ENCODE data around the gene ROCK2.

The ROCK2 gene

DNA sequence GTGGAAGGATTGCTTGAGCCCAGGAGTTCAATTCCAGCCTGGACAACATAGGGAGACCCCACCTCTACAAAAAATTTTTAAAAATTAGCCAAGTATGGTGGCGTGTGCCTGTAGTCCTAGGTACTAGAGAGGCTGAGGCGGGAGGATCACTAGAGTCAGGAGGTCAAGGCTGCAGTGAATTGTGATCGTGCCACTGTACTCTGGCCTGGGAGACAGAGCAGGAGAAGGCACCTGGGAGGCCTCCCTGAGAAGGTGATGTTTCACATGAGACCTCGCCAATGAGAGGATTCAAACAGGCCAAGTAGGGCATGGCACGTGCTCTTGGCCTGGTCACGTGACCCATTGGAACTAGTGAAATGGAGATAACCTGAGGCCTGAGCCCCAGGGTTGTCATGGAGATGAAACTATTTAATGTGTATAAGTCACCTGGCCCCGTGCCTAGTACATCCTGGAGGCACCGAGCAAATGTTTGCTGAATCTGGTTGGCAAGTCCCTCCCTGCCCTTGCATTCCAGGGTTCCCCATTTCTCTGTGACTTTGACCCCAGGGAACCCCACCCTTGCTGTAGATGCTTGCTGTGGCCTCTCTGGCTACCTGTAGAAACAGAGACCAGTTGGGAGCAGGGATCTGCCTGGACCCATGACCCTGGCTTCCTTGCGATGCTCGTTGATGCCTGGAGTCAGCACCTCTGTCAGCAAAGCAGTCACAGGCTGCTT lies 26.1 kb upstream of the ROCK2 start:
- TF ChIP-seq, protein P1, sequence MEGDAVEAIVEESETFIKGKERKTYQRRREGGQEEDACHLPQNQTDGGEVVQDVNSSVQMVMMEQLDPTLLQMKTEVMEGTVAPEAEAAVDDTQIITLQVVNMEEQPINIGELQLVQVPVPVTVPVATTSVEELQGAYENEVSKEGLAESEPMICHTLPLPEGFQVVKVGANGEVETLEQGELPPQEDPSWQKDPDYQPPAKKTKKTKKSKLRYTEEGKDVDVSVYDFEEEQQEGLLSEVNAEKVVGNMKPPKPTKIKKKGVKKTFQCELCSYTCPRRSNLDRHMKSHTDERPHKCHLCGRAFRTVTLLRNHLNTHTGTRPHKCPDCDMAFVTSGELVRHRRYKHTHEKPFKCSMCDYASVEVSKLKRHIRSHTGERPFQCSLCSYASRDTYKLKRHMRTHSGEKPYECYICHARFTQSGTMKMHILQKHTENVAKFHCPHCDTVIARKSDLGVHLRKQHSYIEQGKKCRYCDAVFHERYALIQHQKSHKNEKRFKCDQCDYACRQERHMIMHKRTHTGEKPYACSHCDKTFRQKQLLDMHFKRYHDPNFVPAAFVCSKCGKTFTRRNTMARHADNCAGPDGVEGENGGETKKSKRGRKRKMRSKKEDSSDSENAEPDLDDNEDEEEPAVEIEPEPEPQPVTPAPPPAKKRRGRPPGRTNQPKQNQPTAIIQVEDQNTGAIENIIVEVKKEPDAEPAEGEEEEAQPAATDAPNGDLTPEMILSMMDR (IDR thresholded peaks at IDR 0.05; ENCODE audit: control insufficient read depth, insufficient read depth, low read depth, low read length, missing control alignments), result no peak
- no peak for DNase-seq (ENCODE audit: low read depth)

DNA sequence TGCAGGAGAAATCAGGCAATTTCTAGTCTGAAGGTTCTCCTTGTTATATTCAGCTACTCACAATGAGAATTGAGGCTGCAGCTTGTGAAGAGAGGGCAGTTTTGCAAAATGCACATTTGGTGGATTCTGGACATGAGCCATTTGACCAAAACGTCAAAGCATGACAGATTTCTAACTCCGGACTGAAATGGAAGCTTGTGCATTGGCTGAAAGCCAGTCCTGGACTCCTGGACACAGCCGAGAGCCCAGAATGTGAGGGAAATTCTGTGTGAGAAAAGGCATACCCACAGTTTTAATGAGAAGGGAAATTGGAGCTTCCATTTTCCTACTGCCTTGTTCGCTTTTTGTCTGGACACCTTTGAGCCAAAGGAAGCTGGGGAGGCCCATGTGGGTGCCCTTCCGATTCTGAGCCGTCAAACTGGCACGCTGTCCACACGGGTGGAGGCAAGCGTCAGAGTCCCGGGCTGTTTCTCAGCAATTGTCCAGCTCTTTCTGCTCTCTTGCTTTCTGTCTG lies 23.7 kb upstream of the ROCK2 start:
- H3K4me3 ChIP-seq (ENCODE audit: control insufficient read depth, low read depth, low read length), result no peak overlapping the region
- TF ChIP-seq, protein P1 (IDR thresholded peaks at IDR 0.05; ENCODE audit: control insufficient read depth, insufficient read depth, low read depth, low read length, missing control alignments), result no peak
- DNase-seq (ENCODE audit: low read depth), result no peak

More for the DNA sequence above, 26.1 kb upstream of the ROCK2 start:
- H3K4me3 ChIP-seq (ENCODE audit: control insufficient read depth, low read depth, low read length), result no peak overlapping the region

DNA sequence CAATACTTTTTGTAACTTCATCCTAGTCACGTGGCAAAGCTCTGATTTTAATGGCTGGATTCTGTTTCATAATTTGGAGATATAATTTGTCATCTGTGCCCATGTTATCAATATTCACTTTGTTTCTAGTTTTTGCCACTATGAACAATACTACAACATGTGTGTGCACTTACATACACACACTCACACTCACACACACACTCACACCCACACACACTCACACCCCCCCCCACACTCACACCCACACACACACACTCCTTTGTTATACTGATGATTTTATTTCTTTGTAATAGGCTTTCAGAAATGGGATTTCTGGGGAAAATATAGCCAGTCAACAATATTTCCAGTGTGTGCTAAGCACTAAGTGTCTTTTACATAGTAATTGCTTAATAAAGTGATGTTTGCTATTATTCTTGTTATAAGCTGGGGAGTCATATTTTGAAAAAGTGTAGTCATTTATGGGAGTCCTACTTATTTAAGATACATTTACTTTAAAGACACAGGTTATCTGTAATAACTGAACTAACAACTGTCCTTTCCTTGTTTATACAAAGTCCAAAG lies 22.8 kb upstream of the ROCK2 start:
- TF ChIP-seq, protein P1 (IDR thresholded peaks at IDR 0.05; ENCODE audit: control insufficient read depth, insufficient read depth, low read depth, low read length, missing control alignments), result no peak
- no peak overlapping the region for H3K4me3 ChIP-seq (ENCODE audit: control insufficient read depth, low read depth, low read length)
- DNase-seq (ENCODE audit: low read depth), result no peak

DNA sequence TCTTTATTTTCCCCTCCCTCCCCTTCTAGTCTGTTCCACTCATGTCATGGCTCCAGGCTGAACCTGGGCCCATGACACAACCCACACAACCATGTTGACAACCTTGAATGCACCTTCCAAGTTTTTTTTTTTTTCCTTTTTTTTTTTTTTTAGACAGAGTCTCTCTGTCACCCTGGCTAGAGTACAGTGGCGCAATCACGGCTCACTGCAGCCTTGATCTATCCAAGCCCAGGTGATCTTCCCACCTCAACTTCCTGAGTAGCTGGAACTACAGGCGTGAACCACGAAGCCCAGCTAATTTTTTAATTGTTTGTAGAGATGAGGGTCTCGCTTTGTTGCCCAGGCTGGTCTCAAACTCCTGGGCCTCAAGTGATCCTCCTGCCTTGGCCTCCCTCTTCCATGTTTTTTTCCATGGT lies 21.9 kb upstream of the ROCK2 start:
- TF ChIP-seq, protein P1 (IDR thresholded peaks at IDR 0.05; ENCODE audit: control insufficient read depth, insufficient read depth, low read depth, low read length, missing control alignments), result no peak
- DNase-seq (ENCODE audit: low read depth), result no peak
- no peak overlapping the region for H3K4me3 ChIP-seq (ENCODE audit: control insufficient read depth, low read depth, low read length)

DNA sequence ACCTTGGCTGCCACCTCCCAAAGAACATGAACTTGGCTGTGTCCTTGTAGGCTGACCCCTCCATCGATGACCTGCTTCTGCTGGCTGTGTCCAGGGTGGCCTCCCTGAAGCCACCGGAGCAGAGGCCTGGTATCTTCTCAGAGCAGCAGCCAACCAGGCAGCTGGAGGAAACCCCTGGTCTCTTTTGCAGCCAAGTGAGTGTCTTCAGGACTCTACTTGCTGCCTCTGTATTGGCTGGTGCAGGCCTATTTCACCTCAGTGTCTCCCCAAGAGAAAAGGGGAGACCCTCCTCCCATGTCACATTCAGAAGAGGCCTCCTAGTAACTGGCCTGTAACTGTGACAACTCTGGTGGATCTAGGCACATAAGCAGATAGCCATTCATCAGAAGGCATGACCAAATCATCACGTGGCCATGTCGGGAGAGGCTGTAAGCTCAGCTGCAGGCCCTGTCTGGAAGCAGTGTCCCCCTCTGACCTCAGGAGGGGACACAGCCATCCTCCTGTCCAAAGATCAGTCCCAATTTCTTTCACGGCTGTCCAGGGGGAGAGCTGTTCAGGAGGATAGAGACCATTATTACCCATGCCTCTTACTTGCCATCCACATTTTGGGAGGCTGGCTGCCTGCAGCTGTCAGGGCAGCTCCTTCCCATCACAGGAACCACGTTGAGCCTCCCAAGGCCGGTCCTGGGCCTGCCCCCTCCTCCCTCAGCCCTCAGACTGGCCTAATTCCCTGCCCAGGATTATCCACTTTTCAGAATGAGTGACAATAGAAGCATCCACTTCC lies 20.9 kb upstream of the ROCK2 start:
- TF ChIP-seq, protein P1 (IDR thresholded peaks at IDR 0.05; ENCODE audit: control insufficient read depth, insufficient read depth, low read depth, low read length, missing control alignments), result no peak
- no peak overlapping the region for H3K4me3 ChIP-seq (ENCODE audit: control insufficient read depth, low read depth, low read length)
- DNase-seq (ENCODE audit: low read depth), result no peak

DNA sequence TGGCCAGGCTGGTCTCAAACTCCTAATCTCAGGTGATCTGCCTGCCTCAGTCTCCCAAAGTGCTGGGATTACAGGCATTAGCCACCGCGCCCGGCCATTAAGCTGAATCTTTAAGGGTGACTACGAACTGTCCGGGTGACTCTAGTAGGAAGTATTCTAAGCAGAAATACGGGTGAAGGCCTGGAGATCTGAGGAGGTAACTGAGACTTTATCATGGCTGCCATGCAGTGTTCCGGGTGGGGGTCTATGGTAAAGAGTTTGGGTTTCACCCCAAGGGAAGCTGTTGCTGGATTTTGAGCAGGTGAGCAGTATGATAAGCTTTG lies 20.1 kb upstream of the ROCK2 start:
- no peak for DNase-seq (ENCODE audit: low read depth)
- TF ChIP-seq, protein P1 (IDR thresholded peaks at IDR 0.05; ENCODE audit: control insufficient read depth, insufficient read depth, low read depth, low read length, missing control alignments), result no peak
- H3K4me3 ChIP-seq (ENCODE audit: control insufficient read depth, low read depth, low read length), result no peak overlapping the region
